GM23338 (cell line): ENCODE measurements around the gene FBLN2. TPM values are rescaled to one million over a fixed set of nuclear protein-coding genes. Genes with fewer than 3 reads are reported as not detected.

Source experiments
- ATAC-seq: fragments of 200-7000 bp; cut with Tn5 transposase; 3 replicates; pipeline ENCODE4 v1.9.1; 2020
- DNase-seq: peaks from one replicate; pipeline ENCODE4 v3.0.0-alpha.2; 2015; ENCODE audit warnings: low spot score
- H2AFZ ChIP-seq: fragments of 200-600 bp; sonication (generic); 2 replicates; pipeline ENCODE4 v1.8.0; 2016; ENCODE audit warnings: antibody characterized with exemption, mild to moderate bottlenecking, moderate library complexity
- H3F3A ChIP-seq: fragments of 200-600 bp; sonication (generic); replicated peaks from 2 replicates; pipeline ENCODE4 v1.8.0; 2017; ENCODE audit warnings: antibody characterized with exemption, mixed run types, low read depth
- H3K27ac ChIP-seq: fragments of 200-600 bp; sonication (generic); 2 replicates; pipeline ENCODE4 v1.6.1; 2016; ENCODE audit warnings: low read depth
- H3K27me3 ChIP-seq: fragments of 200-600 bp; sonication (generic); 2 replicates; pipeline ENCODE4 v1.8.0; 2016; ENCODE audit warnings: mild to moderate bottlenecking, mixed run types, moderate library complexity; ENCODE audit not compliant: insufficient read depth
- H3K36me3 ChIP-seq: fragments of 200-600 bp; sonication (generic); 2 replicates; pipeline ENCODE4 v1.8.0; 2016; ENCODE audit warnings: mild to moderate bottlenecking; ENCODE audit not compliant: insufficient read depth
- H3K4me1 ChIP-seq: fragments of 200-600 bp; sonication (generic); 2 replicates; pipeline ENCODE4 v1.8.0; 2016; ENCODE audit warnings: mild to moderate bottlenecking, moderate library complexity; ENCODE audit not compliant: insufficient read depth
- H3K4me2 ChIP-seq: fragments of 200-600 bp; sonication (generic); 2 replicates; pipeline ENCODE4 v1.7.1; 2017; ENCODE audit warnings: mixed run types
- H3K4me3 ChIP-seq: fragments of 200-600 bp; sonication (generic); 2 replicates; pipeline ENCODE4 v1.6.1; 2016; ENCODE audit warnings: mixed run types
- H3K79me2 ChIP-seq: fragments of 200-600 bp; sonication (generic); replicated peaks from 2 replicates; pipeline ENCODE4 v1.8.0; 2017; ENCODE audit warnings: mild to moderate bottlenecking; ENCODE audit not compliant: insufficient read depth
- H3K9me2 ChIP-seq: fragments of 200-600 bp; sonication (generic); 2 replicates; pipeline ENCODE4 v1.8.0; 2017; ENCODE audit not compliant: insufficient read depth
- H4K20me1 ChIP-seq: fragments of 200-600 bp; sonication (generic); replicated peaks from 2 replicates; pipeline ENCODE4 v1.8.0; 2017; ENCODE audit warnings: mild to moderate bottlenecking; ENCODE audit not compliant: insufficient read depth
- H3K27ac Mint-ChIP-seq: 2 replicates; pipeline ENCODE4 v1.8.0; 2020; ENCODE audit warnings: inconsistent platforms, mild to moderate bottlenecking, moderate library complexity, mixed read lengths
- H3K27me3 Mint-ChIP-seq: 3 replicates; pipeline ENCODE4 v1.8.0; 2022; ENCODE audit warnings: low read depth, mild to moderate bottlenecking, moderate library complexity, mixed read lengths, inconsistent platforms; ENCODE audit not compliant: insufficient read depth, poor library complexity
- H3K36me3 Mint-ChIP-seq: 3 replicates; pipeline ENCODE4 v1.8.0; 2021; ENCODE audit warnings: low read depth, mild to moderate bottlenecking, inconsistent platforms, moderate library complexity, mixed read lengths
- H3K4me1 Mint-ChIP-seq: 3 replicates; pipeline ENCODE4 v1.8.0; 2020; ENCODE audit warnings: mild to moderate bottlenecking, inconsistent platforms, mixed read lengths
- H3K4me3 Mint-ChIP-seq: 3 replicates; pipeline ENCODE4 v1.8.0; 2021; ENCODE audit warnings: moderate library complexity, mild to moderate bottlenecking, inconsistent platforms, mixed read lengths
- H3K9me3 Mint-ChIP-seq: 3 replicates; pipeline ENCODE4 v1.8.0; 2020; ENCODE audit warnings: moderate library complexity, mild to moderate bottlenecking, inconsistent platforms, mixed read lengths
- CTCF ChIP-seq, 2 experiments: fragments of 200-600 bp in 1 of 2; sonication (generic) in 1 of 2; conservative IDR thresholded peaks; 2 replicates each; pipeline versions ENCODE4 v1.5.1 to v1.6.1; 2016 to 2017; ENCODE audit warnings: antibody characterized with exemption in 2 of 2, low read depth in 2 of 2, mild to moderate bottlenecking in 2 of 2, moderate library complexity in 1 of 2
- ETS1 ChIP-seq: IDR thresholded peaks from 2 replicates; pipeline ENCODE4 v1.6.1; 2016; ENCODE audit warnings: antibody characterized with exemption
- EZH2 ChIP-seq: fragments of 200-600 bp; sonication (generic); IDR thresholded peaks from one replicate; pipeline ENCODE4 v1.8.0; 2017; ENCODE audit warnings: antibody characterized with exemption, mild to moderate bottlenecking, low read depth; ENCODE audit not compliant: unreplicated experiment
- EZH2phosphoT487 ChIP-seq: fragments of 200-600 bp; sonication (generic); IDR thresholded peaks from one replicate; pipeline ENCODE4 v1.8.1; 2018; ENCODE audit warnings: antibody characterized with exemption; ENCODE audit not compliant: unreplicated experiment
- JUNB ChIP-seq: IDR thresholded peaks from one replicate; pipeline ENCODE4 v1.6.1; 2016; ENCODE audit warnings: antibody characterized with exemption; ENCODE audit not compliant: unreplicated experiment
- NANOG ChIP-seq: IDR thresholded peaks from 2 replicates; pipeline ENCODE4 v1.6.1; 2016; ENCODE audit warnings: antibody characterized with exemption, borderline replicate concordance
- POLR2AphosphoS5 ChIP-seq: IDR thresholded peaks from 2 replicates; pipeline ENCODE4 v1.6.1; 2016; ENCODE audit warnings: antibody characterized with exemption, low read depth
- STAT1 ChIP-seq: IDR thresholded peaks from one replicate; pipeline ENCODE4 v1.6.1; 2016; ENCODE audit warnings: antibody characterized with exemption; ENCODE audit not compliant: unreplicated experiment
- ZNF114 ChIP-seq: fragments of 250-450 bp; sonication (Bioruptor Pico); IDR thresholded peaks from 2 replicates; pipeline ENCODE4 v1.5.0; 2020; ENCODE audit warnings: mild to moderate bottlenecking, moderate library complexity
- ZNF331 ChIP-seq: fragments of 250-450 bp; sonication (Bioruptor Pico); IDR thresholded peaks from 2 replicates; pipeline ENCODE4 v1.5.0; 2020; ENCODE audit warnings: low read depth, mild to moderate bottlenecking, moderate library complexity
- ZNF462 ChIP-seq: fragments of 250-450 bp; sonication (Bioruptor Pico); IDR thresholded peaks from 2 replicates; pipeline ENCODE4 v1.5.0; 2020; ENCODE audit warnings: mild to moderate bottlenecking, moderate library complexity
- polyA plus RNA-seq: library from polyadenylated mRNA; unstranded; fragments of >200 nt; fragmentation: Nextera tagmentation; extraction: Ambion mirVana; gene quantifications from 2 replicates; pipeline ENCODE4 v1.2.1, GENCODE V29; 2016
- total RNA-seq: library from RNA; depleted of rRNA; stranded (reverse); fragments of >200 nt; shearing (Covaris generic); gene quantifications from 2 replicates; pipeline ENCODE4 v1.2.3, GENCODE V29; 2014

Gene FBLN2
- total and polyA plus RNA-seq, 2 experiments from 2014 or later: 18.8 to 26.8 TPM

GRCh38 chr3:13514639-13515435 is 34.1 kb upstream of the FBLN2 start (continued):
- no peak for TF ChIP-seq JUNB
- TF ChIP-seq ETS1: no peak
- no peak for TF ChIP-seq POLR2AphosphoS5
- no peak for TF ChIP-seq ZNF114
- no peak for TF ChIP-seq ZNF331 (CRISPR knock-in tag)
- TF ChIP-seq STAT1: no peak
- no peak for TF ChIP-seq CTCF (conservative IDR thresholded peaks at IDR 0.05; ENCODE audit: low read depth in 2 of 2)
- no peak for TF ChIP-seq EZH2
- no peak for TF ChIP-seq NANOG
- TF ChIP-seq EZH2phosphoT487: no peak

GRCh38 chr3:13515786-13516759 is 32.9 kb upstream of the FBLN2 start:
- Histone ChIP-seq H3K4me3 (no peak overlapping the region), H3K9me2 (no peaks in the 10 kb centered on the region), H3K4me2 (no peak overlapping the region), H3K27me3 (no peaks in the 10 kb centered on the region), H3K4me1 (no peaks in the 10 kb centered on the region), H4K20me1 (no peaks in the 10 kb centered on the region), H2AFZ (no peak overlapping the region; the same call in 1 of the 2 replicates), H3K27ac (no peak overlapping the region), H3K36me3 (no peaks in the 10 kb centered on the region), H3K79me2 (no peaks in the 10 kb centered on the region), H3F3A (no peaks in the 10 kb centered on the region)
- Mint-ChIP-seq H3K9me3 (no peaks in the 10 kb centered on the region; the same call in 2 of the 3 replicates), H3K36me3 (no peaks in the 10 kb centered on the region; the same call in 2 of the 3 replicates), H3K27ac (no peak overlapping the region), H3K27me3 (peaks cover 14% of the 10 kb centered on the region), H3K4me1 (no peaks in the 10 kb centered on the region; the same call in 2 of the 3 replicates), H3K4me3 (no peak overlapping the region)
- no peak for DNase-seq
- no peak for ATAC-seq
- TF ChIP-seq ETS1 (no peak), ZNF462 (no peak)
